HFFc6 (cell line): ENCODE results near the gene TMEM92. TPM values are rescaled to one million over a fixed set of nuclear protein-coding genes. Genes with fewer than 3 reads are reported as not detected.

Experiments used
- DNase-seq: peaks from one replicate; pipeline ENCODE4 v3.0.0-alpha.2; 2018
- H3K27ac Mint-ChIP-seq: 2 replicates; pipeline ENCODE4 v1.8.0; 2020; ENCODE audit warnings: mild to moderate bottlenecking, mixed read lengths
- H3K27me3 Mint-ChIP-seq: 2 replicates; pipeline ENCODE4 v1.8.0; 2021; ENCODE audit warnings: mild to moderate bottlenecking, moderate library complexity, mixed read lengths; ENCODE audit not compliant: insufficient read depth
- H3K36me3 Mint-ChIP-seq: 2 replicates; pipeline ENCODE4 v1.8.0; 2021; ENCODE audit warnings: low read depth, mixed read lengths
- H3K4me1 Mint-ChIP-seq: 2 replicates; pipeline ENCODE4 v1.8.0; 2020; ENCODE audit warnings: low read depth, mixed read lengths
- H3K4me3 Mint-ChIP-seq: 2 replicates; pipeline ENCODE4 v1.8.0; 2020; ENCODE audit warnings: mild to moderate bottlenecking, moderate library complexity, mixed read lengths
- H3K9me3 Mint-ChIP-seq: 2 replicates; pipeline ENCODE4 v1.8.0; 2020; ENCODE audit warnings: mild to moderate bottlenecking, mixed read lengths
- CTCF ChIP-seq: fragments of 200-600 bp; sonication (generic); IDR thresholded peaks from 2 replicates; pipeline ENCODE4 v1.5.0; 2021; ENCODE audit warnings: antibody characterized with exemption, mild to moderate bottlenecking
- total RNA-seq, 6 experiments: library from RNA; stranded (reverse); fragmentation: NEBNext Ultra II Directional; extraction: Animal tissue kit (Norgen Biotek cat#: 25700); gene quantifications; 2 replicates in 1 of 6; 3 replicates in 5 of 6; pipeline ENCODE4 v1.2.3, GENCODE V29; 2021

The TMEM92 gene
- total RNA-seq, 6 experiments from 2014 or later: 0.17 to 0.24 (median 0.18) TPM; not detected in 3

- no peaks in the 10 kb centered on the region for H3K36me3 Mint-ChIP-seq
- H3K27me3 Mint-ChIP-seq: no peaks in the 10 kb centered on the region; the same call in 1 of the 2 replicates
- H3K9me3 Mint-ChIP-seq: no peaks in the 10 kb centered on the region
- DNase-seq: no peak
- no peak overlapping the region for H3K4me3 Mint-ChIP-seq
- peaks cover 61% of the 10 kb centered on the region for H3K4me1 Mint-ChIP-seq
- peak overlapping the region; percentile 54; the same call in 1 of the 2 replicates for H3K27ac Mint-ChIP-seq
- TF ChIP-seq CTCF: no peak
Observed at GRCh38 chr17:50274897-50275221, 593 bp downstream of the TMEM92 start.

- H3K27ac Mint-ChIP-seq: 0 out of 2 replicates have a peak overlapping the region, but pooled peaks have one; percentile 54
- no peaks in the 10 kb centered on the region; the same call in 1 of the 2 replicates for H3K27me3 Mint-ChIP-seq
- TF ChIP-seq CTCF: no peak
- H3K4me1 Mint-ChIP-seq: peaks cover 58% of the 10 kb centered on the region
- H3K4me3 Mint-ChIP-seq: no peak overlapping the region
- no peaks in the 10 kb centered on the region for H3K36me3 Mint-ChIP-seq
- no peaks in the 10 kb centered on the region for H3K9me3 Mint-ChIP-seq
- no peak for DNase-seq
Observed at GRCh38 chr17:50275279-50275678, 1.0 kb downstream of the TMEM92 start.

GRCh38 chr17:50276588-50277356, 2.5 kb downstream of the TMEM92 start:
- peaks cover 1% of the 10 kb centered on the region for H3K36me3 Mint-ChIP-seq
- no peak overlapping the region for H3K4me3 Mint-ChIP-seq
- peaks cover 46% of the 10 kb centered on the region for H3K4me1 Mint-ChIP-seq
- no peak for TF ChIP-seq CTCF
- H3K27ac Mint-ChIP-seq: peak overlapping the region; percentile 63
- no peaks in the 10 kb centered on the region for H3K9me3 Mint-ChIP-seq
- H3K27me3 Mint-ChIP-seq: no peaks in the 10 kb centered on the region; the same call in 1 of the 2 replicates
- no peak for DNase-seq

- Mint-ChIP-seq H3K27me3 (no peaks in the 10 kb centered on the region; the same call in 1 of the 2 replicates), H3K36me3 (peaks cover 6% of the 10 kb centered on the region), H3K4me3 (no peak overlapping the region), H3K4me1 (peaks cover 41% of the 10 kb centered on the region), H3K9me3 (no peaks in the 10 kb centered on the region), H3K27ac (peak overlapping the region; percentile 63)
- DNase-seq: no peak
- no peak for TF ChIP-seq CTCF
Observed at GRCh38 chr17:50277357-50277754, 3.1 kb downstream of the TMEM92 start.

- Mint-ChIP-seq H3K27ac (peak overlapping the region; percentile 63), H3K27me3 (no peaks in the 10 kb centered on the region; the same call in 1 of the 2 replicates), H3K4me3 (peak overlapping the region; percentile 60; the same call in 1 of the 2 replicates), H3K36me3 (peaks cover 11% of the 10 kb centered on the region), H3K4me1 (peaks cover 34% of the 10 kb centered on the region), H3K9me3 (no peaks in the 10 kb centered on the region)
- no peak for DNase-seq
- no peak for TF ChIP-seq CTCF
Observed at GRCh38 chr17:50278526-50279180, 4.4 kb downstream of the TMEM92 start.
